ENCODE measurements around the gene COX5B.

DNA sequence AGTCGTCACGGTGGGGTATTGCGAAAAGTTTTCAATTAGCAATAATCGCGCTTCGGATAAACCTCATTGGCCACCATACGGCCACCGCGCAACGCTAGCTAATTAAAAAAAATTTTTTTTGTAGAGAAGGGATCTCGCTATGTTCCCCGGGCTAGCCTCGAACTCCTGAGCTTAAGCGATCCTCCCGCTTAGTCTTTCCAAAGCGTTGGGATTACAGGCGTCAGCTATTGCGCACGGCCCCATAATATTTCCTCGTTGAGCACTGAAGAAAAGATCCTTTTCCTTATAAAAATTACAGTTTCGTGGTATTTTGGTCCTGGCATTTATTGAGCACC, 18.7 kb downstream of the COX5B start:
- TF ChIP-seq, protein P1, sequence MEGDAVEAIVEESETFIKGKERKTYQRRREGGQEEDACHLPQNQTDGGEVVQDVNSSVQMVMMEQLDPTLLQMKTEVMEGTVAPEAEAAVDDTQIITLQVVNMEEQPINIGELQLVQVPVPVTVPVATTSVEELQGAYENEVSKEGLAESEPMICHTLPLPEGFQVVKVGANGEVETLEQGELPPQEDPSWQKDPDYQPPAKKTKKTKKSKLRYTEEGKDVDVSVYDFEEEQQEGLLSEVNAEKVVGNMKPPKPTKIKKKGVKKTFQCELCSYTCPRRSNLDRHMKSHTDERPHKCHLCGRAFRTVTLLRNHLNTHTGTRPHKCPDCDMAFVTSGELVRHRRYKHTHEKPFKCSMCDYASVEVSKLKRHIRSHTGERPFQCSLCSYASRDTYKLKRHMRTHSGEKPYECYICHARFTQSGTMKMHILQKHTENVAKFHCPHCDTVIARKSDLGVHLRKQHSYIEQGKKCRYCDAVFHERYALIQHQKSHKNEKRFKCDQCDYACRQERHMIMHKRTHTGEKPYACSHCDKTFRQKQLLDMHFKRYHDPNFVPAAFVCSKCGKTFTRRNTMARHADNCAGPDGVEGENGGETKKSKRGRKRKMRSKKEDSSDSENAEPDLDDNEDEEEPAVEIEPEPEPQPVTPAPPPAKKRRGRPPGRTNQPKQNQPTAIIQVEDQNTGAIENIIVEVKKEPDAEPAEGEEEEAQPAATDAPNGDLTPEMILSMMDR (IDR thresholded peaks at IDR 0.05; ENCODE audit: poor library complexity, severe bottlenecking): peak; percentile 22
- no peak for TF ChIP-seq EP300 (conservative IDR thresholded peaks at IDR 0.05; ENCODE audit: poor library complexity, severe bottlenecking)
- no peak for TF ChIP-seq RAD21 (conservative IDR thresholded peaks at IDR 0.05)
- no peak for TF ChIP-seq POLR2AphosphoS5 (IDR thresholded peaks at IDR 0.05)
- TF ChIP-seq EZH2 (IDR thresholded peaks at IDR 0.05; ENCODE audit: borderline replicate concordance, insufficient read depth, low read length, poor library complexity, severe bottlenecking): no peak
- no peak for TF ChIP-seq TAF1 (IDR thresholded peaks at IDR 0.05; ENCODE audit: low read depth)
